Measurements from ENCODE around the gene CERK. TPM values are rescaled to one million over a fixed set of nuclear protein-coding genes. Genes with fewer than 3 reads are reported as not detected.

CERK gene
- total and polyA plus RNA-seq, 2 of the 8 experiments (the other 6 are each of a cell fraction or from before 2014, with no cell fraction given) = 26.6 to 59.0 TPM

DNA sequence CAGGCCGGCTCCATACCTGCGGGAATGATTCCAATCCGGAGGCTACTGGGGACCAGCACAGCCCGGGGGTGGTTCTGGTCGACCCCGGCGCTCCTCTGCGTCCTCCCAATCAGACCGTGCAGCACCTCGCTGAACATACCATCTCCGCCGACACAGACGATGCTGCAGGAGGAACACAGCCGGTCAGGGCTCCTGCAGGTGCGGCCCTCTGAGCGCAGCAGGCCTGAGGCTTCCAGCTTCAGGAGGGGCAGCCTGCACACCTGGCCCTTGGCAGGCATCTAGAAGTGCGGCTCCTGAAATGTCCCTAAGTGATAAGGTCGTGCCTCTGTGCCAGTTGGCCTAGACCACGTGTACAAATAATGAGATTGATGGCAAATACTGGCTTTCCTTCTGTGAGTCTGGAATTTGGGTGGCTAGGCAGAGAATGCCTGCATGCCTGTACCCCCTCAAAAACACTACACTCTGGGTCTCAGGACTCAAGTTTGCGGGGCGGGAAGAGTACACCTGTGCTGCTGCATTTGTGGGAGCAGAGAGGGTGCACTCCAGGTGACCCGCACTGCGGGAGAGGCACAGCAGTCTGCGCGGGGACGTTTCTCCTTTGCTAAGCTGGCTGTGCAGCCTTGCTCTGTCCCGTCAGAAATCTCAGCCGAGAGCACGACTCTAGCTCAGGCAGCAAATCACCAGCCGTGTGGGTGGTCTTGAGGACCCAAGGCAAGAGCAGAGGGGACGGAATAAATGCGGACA is 30.1 kb downstream of the CERK start (continued):
- TF ChIP-seq, protein P1, sequence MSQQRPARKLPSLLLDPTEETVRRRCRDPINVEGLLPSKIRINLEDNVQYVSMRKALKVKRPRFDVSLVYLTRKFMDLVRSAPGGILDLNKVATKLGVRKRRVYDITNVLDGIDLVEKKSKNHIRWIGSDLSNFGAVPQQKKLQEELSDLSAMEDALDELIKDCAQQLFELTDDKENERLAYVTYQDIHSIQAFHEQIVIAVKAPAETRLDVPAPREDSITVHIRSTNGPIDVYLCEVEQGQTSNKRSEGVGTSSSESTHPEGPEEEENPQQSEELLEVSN (IDR thresholded peaks at IDR 0.05) = no peak
- no peak for TF ChIP-seq POLR2A (IDR thresholded peaks at IDR 0.05; ENCODE audit: control extremely low read depth in 1 of 2, low read depth in 2 of 2, low read length in 2 of 2)
- no peak for TF ChIP-seq RFX5 (IDR thresholded peaks at IDR 0.05; ENCODE audit: borderline replicate concordance, low read depth, low read length)
- TF ChIP-seq KDM4A (IDR thresholded peaks at IDR 0.05; ENCODE audit: low read depth, low read length, severe bottlenecking) = no peak

Data from H1 (cell line).